HG03159 (cell line): ENCODE measurements around the gene IGFBP3.
"Not testable (repeated sequence)": the region's sequence is repeated elsewhere in the genome, so short reads cannot be mapped to it uniquely, and the experiment has no call there.

ENCODE experiments used
- ATAC-seq: cut with Tn5 transposase; IDR thresholded peaks from one replicate; pipeline ENCODE4 v1.9.1; 2021; ENCODE audit warnings: mild to moderate bottlenecking, moderate library complexity; ENCODE audit not compliant: unreplicated experiment

Gene IGFBP3, protein sequence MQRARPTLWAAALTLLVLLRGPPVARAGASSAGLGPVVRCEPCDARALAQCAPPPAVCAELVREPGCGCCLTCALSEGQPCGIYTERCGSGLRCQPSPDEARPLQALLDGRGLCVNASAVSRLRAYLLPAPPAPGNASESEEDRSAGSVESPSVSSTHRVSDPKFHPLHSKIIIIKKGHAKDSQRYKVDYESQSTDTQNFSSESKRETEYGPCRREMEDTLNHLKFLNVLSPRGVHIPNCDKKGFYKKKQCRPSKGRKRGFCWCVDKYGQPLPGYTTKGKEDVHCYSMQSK

GRCh38 chr7:45920502-45921380, at the start of gene IGFBP3:
IGFBP3 (minus strand) TSS chr7:45921272; CDS start chr7:45921140, 132 bp downstream.
- no peak for ATAC-seq

DNA sequence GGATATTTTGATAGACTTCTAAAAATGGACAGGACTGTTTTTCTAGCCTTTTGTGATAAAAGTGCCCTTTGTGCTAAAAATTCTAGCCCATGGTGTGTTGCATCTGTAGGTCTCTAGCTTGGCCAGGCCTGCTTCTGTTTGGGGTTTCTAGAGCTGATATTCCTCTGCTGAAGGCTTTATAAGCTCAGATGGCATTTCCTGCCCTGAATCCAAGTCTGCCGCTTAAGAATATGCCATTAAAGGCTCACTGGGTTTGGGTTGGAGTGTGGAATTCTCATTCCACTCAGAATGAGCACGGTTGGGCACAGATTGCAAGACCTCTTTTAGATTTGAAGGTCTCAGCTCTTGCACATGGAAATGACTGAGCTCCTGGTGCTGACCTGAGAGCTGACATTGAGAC, 49.4 kb upstream of the IGFBP3 start:
- no peak for ATAC-seq

- ATAC-seq = no peak
Observed at GRCh38 chr7:45969940-45970339, 48.9 kb upstream of the IGFBP3 start.

- ATAC-seq = no peak
Observed at GRCh38 chr7:45968856-45969541, 47.9 kb upstream of the IGFBP3 start.

DNA sequence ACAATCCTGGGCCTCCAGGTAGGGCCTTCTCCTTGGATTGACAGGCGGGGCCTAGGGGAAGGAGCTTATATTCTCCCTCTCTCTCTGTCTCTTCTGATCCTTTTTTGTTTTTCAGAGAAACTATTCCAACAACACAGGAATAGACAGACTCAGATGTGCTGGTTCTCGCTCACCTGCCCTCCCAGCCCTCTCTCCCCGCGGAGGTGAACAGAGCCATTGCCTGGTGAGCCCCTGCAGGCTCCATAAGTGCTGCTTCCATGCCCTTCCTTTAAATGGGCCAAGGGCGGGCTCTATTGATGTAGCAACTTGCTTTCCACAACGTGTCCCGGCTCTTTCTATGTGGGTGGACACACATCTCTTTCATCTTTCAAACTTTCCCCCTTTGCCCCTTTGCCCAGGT, 47.2 kb upstream of the IGFBP3 start:
- no peak for ATAC-seq

DNA sequence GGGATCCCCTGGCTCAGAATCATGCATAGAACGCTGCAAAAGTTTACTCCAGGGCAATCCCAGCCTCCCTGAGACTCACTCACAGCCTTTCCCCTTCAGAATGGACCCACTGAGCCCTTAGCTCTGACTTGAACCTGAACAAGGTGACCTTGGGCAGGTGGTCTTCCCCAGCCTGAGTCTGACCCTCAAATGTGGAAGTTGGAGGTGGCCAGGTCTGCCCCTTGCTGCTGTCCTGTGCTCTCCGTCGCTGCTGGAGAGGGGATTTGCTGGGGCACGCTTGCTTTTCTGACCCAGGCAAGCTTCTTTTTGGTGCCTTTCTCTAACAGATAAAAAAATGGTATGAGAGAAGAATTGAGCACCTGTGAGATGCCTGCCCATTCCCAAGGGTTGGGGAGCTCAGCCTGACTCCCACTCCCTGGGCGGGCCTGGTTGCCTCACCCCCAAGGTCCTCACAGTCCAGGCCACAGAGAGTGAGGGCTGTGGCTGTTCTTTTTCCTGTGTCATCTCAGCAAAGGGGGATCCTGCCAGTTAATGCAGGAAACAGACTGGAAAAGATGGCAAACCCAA, 46.6 kb upstream of the IGFBP3 start:
- ATAC-seq = no peak

DNA sequence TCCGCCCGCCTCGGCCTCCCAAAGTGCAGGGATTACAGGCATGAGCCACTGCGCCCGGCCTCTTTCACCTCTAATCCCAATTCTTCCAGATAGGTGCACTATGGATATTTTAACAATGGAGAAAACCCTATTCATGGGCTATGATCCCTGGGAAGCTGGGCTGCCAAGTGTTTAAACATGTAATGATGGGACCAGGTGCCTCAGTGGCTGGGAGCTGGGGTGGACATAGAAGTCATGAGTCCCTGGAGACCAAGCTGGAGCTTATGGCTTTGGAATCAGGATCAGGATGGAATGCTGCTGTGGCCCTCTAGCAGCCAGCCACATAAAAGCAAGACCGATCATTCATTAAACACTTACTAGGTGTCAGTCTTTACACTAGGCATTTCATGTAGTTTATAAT, 41.8 kb upstream of the IGFBP3 start:
- no peak for ATAC-seq

DNA sequence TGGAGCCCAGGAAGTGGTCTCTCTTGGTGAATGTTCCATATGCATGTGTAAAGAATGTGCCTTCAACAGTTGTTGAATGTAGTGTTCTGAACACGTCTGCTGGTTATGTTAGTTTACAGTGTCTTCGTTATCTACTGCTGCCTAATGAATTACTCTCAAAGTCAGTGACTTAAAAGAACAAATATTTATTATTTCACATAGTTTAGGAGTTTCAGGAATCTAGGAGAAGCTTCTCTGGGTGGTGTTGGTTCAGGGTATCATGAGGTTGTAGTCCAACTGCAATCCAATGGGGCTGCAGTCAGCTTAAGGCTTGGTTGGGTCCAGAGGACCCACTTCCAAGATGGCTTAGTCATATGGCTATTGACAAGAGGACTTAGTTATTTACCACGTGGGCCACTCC, 36.6 kb upstream of the IGFBP3 start:
- ATAC-seq = no peak

- no peak for ATAC-seq
Observed at GRCh38 chr7:45955286-45955685, 34.2 kb upstream of the IGFBP3 start.

DNA sequence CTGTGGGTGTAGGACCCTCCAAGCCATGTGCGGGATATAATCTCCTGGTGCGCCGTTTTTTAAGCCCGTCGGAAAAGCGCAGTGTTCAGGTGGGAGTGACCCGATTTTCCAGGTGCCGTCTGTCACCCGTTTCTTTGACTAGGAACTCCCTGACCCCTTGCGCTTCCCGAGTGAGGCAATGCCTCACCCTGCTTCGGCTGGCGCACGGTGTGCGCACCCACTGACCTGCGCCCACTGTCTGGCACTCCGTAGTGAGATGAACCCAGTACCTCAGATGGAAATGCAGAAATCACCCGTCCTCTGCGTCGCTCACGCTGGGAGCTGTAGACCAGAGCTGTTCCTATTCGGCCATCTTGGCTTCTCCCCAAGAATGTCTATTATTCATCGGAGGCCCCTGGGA, 32.0 kb upstream of the IGFBP3 start:
- ATAC-seq = not testable (repeated sequence)

DNA sequence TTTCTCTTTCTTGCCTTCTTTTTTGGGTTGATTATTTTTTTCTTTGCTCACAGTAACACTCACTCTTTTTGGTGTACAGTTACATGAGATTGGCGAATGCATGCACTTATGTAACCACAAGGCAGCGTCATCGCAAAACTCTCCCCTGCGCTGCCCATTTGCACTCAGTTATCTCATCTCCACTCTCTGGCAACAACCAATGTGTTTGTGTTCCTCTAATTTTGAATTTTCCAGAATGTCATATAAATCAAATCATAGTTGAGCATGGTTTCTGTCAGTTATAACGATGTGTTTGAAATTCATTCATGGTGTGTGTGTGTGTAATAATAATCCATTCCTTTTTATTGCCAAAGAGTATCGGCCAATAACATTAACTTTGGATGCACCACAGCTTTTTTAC, 23.0 kb upstream of the IGFBP3 start:
- no peak for ATAC-seq

- no peak for ATAC-seq
Observed at GRCh38 chr7:45940939-45941338, 19.9 kb upstream of the IGFBP3 start.

DNA sequence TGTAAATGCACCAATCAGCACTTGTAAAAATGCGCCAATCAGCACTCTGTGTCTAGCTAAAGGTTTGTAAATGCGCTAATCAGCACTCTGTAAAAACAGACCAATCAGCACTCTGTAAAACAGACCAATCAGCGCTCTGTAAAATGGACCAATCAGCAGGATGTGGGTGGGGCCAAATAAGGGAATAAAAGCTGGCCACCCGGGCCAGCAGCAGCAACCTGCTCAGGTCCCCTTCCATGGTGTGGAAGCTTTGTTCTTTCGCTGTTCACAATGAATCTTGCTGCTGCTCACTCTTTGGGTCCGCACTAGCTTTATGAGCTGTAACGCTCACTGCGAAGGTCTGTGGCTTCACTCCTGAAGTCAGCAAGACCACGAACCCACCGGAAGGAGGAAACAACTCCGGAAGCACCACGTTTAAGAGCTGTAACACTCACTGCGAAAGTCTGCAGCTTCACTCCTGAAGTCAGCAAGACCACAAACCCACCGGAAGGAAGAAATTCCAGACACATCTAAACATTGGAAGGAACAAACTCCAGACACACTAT, 19.2 kb upstream of the IGFBP3 start:
- ATAC-seq = not testable (repeated sequence)

DNA sequence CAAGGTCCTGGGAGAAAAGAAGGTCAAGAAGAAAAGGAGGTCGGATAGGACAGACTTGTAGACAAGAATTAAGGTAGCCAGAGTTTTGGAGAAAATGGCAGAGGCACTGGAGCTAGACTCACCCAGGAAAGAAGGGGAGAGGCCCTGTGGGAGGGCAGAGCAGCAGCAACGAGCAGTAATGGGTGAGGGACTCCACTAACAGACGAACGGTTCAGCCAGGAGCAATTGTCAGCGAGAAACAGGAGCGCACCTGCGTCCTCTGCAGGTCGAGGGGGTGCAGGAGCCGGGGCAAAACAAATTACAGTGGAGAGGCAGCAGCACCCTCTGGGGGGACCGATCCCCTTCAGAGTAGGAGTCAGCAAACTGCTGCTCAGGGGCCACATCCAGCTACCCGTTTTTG, 18.5 kb upstream of the IGFBP3 start:
- ATAC-seq = no peak

- no peak for ATAC-seq
Observed at GRCh38 chr7:45938626-45939302, 17.7 kb upstream of the IGFBP3 start.

- no peak for ATAC-seq
Observed at GRCh38 chr7:45937862-45938261, 16.8 kb upstream of the IGFBP3 start.

DNA sequence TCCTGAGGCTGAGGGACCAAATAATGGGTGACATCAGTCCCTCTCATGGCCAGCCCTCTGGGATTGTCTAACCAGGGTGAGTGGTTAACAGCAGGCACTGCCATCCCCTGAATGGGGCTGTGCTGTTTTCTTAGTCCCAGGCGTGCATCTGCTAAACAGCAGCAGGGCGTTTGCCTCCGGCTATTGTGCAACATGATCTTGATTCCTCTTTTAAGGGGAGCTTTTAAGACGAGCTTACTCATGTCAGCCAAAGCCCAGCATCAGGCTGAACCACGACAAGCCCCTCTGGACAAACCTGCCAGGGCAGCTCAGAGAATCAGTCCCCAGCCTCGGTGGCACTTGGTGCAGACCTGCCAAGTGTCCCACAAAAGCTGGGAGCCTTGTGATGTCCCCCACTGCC, 16.2 kb upstream of the IGFBP3 start:
- no peak for ATAC-seq

DNA sequence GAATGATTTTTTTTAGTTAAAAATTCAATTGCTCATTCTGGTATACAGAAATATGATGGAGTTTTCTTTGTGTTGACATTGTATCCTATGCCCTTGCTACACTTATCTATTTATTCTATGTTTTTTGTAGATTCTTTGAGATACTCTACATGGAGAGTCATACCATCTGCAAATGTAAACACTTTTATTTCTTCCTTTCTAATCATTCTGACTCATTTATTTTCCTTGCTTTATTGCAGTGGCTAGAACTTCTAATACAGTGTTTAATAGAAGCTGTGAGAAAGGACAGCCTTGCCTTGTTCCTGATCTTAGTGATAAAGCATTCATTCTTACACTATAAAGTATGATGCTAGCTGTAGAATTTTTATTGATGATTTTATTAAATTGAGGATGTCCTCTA, 9.9 kb upstream of the IGFBP3 start:
- ATAC-seq = no peak

DNA sequence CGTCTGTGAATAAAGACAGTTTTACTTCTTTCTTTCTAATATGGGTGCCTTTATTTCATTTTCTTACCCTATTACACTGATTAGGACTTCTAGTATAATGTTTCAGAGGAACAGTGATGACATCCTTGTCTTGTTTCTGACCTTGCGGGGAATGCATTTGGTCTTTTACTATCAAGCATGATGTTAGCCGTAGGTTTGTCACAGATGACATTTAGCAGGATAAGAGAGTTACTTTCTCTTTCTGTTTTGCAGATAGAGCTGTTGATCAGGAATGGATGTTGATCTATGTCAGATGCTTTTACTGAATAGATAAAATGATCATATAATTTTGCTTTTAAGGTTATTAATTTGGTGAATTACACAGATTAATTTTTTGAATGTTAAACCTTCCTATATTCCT, 6.6 kb upstream of the IGFBP3 start:
- no peak for ATAC-seq

- ATAC-seq = no peak
Observed at GRCh38 chr7:45924283-45924682, 3.2 kb upstream of the IGFBP3 start.

- no peak for ATAC-seq
Observed at GRCh38 chr7:45923818-45924217, 2.7 kb upstream of the IGFBP3 start.
